ENCODE results near the gene NF1. TPM values are rescaled to one million over a fixed set of nuclear protein-coding genes. Genes with fewer than 3 reads are reported as not detected.
A peak's percentile ranks its signal among the peaks of the same experiment; 100 is the strongest.

The NF1 gene
- polyA plus RNA-seq, 2 of the 4 experiments (the other 2 are of a cell fraction) = 15.9 to 73.2 TPM

DNA sequence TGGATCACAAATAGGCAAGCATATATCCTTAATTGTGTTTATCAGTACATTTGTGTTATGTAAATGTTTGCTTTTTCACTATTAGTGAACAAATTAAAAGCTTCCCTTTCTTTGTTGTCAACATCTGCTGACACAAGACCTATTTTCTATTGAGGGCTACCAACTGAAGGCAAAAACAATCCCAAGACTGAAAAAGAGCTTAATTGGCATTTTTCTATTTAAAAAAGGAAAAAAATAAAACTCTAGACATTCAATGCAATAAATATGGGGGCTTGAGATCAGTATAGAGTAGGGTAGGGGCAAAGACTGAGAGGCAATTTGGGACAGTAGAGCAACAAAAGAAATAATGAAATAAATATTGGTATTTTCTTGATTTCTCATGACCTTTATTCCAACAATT, 178.0 kb downstream of the NF1 start:
- ChIA-PET POLR2A (no interaction called here), CTCF (no interaction called here)
- DNase-seq (ENCODE audit: low read depth in 1 of 2, low spot score in 1 of 2) = no peak
- no peak for FAIRE-seq
- Histone ChIP-seq H3K4me3 (no peak overlapping the region), H3K27ac (no peak overlapping the region), H3K4me2 (no peak overlapping the region), H3K9me3 (no peaks in the 10 kb centered on the region), H3K4me1 (peaks cover 44% of the 10 kb centered on the region)
- peak; percentile 79 for TF ChIP-seq MAFK (IDR thresholded peaks at IDR 0.05; ENCODE audit: partially characterized antibody)
- TF ChIP-seq, protein P1, sequence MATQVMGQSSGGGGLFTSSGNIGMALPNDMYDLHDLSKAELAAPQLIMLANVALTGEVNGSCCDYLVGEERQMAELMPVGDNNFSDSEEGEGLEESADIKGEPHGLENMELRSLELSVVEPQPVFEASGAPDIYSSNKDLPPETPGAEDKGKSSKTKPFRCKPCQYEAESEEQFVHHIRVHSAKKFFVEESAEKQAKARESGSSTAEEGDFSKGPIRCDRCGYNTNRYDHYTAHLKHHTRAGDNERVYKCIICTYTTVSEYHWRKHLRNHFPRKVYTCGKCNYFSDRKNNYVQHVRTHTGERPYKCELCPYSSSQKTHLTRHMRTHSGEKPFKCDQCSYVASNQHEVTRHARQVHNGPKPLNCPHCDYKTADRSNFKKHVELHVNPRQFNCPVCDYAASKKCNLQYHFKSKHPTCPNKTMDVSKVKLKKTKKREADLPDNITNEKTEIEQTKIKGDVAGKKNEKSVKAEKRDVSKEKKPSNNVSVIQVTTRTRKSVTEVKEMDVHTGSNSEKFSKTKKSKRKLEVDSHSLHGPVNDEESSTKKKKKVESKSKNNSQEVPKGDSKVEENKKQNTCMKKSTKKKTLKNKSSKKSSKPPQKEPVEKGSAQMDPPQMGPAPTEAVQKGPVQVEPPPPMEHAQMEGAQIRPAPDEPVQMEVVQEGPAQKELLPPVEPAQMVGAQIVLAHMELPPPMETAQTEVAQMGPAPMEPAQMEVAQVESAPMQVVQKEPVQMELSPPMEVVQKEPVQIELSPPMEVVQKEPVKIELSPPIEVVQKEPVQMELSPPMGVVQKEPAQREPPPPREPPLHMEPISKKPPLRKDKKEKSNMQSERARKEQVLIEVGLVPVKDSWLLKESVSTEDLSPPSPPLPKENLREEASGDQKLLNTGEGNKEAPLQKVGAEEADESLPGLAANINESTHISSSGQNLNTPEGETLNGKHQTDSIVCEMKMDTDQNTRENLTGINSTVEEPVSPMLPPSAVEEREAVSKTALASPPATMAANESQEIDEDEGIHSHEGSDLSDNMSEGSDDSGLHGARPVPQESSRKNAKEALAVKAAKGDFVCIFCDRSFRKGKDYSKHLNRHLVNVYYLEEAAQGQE (IDR thresholded peaks at IDR 0.05) = no peak
- ATAC-seq = no peak

DNA sequence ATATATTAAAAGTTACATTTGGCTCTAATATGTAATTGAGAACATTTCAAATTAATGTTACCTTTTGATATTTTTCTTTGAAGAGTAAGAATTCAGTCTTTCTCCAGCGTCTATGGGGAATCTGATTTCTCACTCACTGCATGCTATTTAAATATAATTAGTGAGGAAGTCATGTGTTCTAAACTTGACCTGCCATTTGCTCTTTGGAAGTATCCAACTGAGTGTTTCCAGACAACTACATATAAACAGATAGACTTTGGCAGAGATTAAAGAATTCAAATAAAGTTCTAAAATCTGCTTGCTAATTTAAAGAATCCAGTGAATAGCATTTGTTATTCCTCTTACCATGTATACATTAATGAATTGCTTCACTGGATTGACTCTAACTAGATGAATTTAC, 178.7 kb downstream of the NF1 start:
- WGBS (ENCODE audit: missing lambda C conversion rate) = 92% methylated on average over 1 of the region's 1 CpG
- POLR2A ChIA-PET = no interaction called here
- CTCF ChIA-PET = no interaction called here

DNA sequence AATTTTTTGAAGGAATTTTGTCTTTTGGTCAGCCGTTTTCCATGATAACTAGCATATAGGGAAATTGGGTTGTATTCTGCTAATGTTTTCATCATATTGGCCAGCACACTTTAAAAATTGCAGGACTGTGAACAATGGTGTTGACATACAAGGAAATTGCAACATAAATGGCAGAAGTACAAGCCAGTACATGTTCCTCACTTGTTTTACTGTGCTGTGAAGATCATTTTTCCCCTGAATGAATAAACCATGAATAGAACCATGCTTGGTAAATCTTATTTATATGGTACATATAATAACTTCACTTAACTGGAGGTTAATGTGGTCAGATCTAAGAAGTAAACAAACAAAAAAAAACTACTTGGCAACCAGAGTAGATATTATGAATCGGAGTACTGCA, 179.5 kb downstream of the NF1 start:
- ChIA-PET CTCF (no interaction called here), POLR2A (no interaction called here)
- H3K9me3 ChIP-seq = no peaks in the 10 kb centered on the region
- peak overlapping the region; percentile 44 to 51 for H3K27ac ChIP-seq
- ATAC-seq = no peak
- DNase-seq (ENCODE audit: low read depth in 1 of 2, low spot score in 1 of 2) = peak in 1 of 2 experiments; percentile 27
- peak overlapping the region; percentile 11 for H3K4me2 ChIP-seq
- peaks cover 30% of the 10 kb centered on the region for H3K4me1 ChIP-seq
- no peak overlapping the region for H3K4me3 ChIP-seq
- FAIRE-seq = peak; percentile 43
- TF ChIP-seq BHLHE40 (IDR thresholded peaks at IDR 0.05; ENCODE audit: low read depth, low read length) (no peak), RFX5 (IDR thresholded peaks at IDR 0.05) (no peak), GATA3 (IDR thresholded peaks at IDR 0.05; ENCODE audit: borderline replicate concordance) (no peak), KDM5A (IDR thresholded peaks at IDR 0.05) (no peak), CEBPB (IDR thresholded peaks at IDR 0.05) (peak; percentile 72 to 84), POLR2A (IDR thresholded peaks at IDR 0.05; ENCODE audit: low read length) (no peak), HOXB13 (CRISPR knock-in tag; IDR thresholded peaks at IDR 0.05; ENCODE audit: low read depth) (no peak), NFE2L2 (conservative IDR thresholded peaks at IDR 0.05; ENCODE audit: low read length) (no peak), KDM1A (IDR thresholded peaks at IDR 0.05; ENCODE audit: low read depth) (no peak), MYC (IDR thresholded peaks at IDR 0.05; ENCODE audit: borderline replicate concordance, low read length) (no peak), CHD2 (IDR thresholded peaks at IDR 0.05; ENCODE audit: low read length, partially characterized antibody) (no peak), HOXA7 (CRISPR knock-in tag; IDR thresholded peaks at IDR 0.05) (no peak)
- TF ChIP-seq, protein P2, sequence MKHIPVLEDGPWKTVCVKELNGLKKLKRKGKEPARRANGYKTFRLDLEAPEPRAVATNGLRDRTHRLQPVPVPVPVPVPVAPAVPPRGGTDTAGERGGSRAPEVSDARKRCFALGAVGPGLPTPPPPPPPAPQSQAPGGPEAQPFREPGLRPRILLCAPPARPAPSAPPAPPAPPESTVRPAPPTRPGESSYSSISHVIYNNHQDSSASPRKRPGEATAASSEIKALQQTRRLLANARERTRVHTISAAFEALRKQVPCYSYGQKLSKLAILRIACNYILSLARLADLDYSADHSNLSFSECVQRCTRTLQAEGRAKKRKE (CRISPR knock-in tag; IDR thresholded peaks at IDR 0.05; ENCODE audit: low read depth) = no peak
- TF ChIP-seq, protein P1 (IDR thresholded peaks at IDR 0.05) = no peak
- TF ChIP-seq, protein P3, sequence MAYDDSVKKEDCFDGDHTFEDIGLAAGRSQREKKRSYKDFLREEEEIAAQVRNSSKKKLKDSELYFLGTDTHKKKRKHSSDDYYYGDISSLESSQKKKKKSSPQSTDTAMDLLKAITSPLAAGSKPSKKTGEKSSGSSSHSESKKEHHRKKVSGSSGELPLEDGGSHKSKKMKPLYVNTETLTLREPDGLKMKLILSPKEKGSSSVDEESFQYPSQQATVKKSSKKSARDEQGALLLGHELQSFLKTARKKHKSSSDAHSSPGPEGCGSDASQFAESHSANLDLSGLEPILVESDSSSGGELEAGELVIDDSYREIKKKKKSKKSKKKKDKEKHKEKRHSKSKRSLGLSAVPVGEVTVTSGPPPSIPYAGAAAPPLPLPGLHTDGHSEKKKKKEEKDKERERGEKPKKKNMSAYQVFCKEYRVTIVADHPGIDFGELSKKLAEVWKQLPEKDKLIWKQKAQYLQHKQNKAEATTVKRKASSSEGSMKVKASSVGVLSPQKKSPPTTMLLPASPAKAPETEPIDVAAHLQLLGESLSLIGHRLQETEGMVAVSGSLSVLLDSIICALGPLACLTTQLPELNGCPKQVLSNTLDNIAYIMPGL (CRISPR knock-in tag; IDR thresholded peaks at IDR 0.05; ENCODE audit: borderline replicate concordance) = no peak
- TF ChIP-seq, protein P4, sequence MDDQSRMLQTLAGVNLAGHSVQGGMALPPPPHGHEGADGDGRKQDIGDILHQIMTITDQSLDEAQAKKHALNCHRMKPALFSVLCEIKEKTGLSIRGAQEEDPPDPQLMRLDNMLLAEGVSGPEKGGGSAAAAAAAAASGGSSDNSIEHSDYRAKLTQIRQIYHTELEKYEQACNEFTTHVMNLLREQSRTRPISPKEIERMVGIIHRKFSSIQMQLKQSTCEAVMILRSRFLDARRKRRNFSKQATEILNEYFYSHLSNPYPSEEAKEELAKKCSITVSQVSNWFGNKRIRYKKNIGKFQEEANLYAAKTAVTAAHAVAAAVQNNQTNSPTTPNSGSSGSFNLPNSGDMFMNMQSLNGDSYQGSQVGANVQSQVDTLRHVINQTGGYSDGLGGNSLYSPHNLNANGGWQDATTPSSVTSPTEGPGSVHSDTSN (IDR thresholded peaks at IDR 0.05) = no peak
- TF ChIP-seq, protein P5, sequence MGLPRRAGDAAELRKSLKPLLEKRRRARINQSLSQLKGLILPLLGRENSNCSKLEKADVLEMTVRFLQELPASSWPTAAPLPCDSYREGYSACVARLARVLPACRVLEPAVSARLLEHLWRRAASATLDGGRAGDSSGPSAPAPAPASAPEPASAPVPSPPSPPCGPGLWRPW (IDR thresholded peaks at IDR 0.05) = peak; percentile 60; the same call in 1 of the 2 replicates
- 78% methylated on average over 2 of the region's 2 CpGs for WGBS (ENCODE audit: missing lambda C conversion rate)

More for the DNA sequence above, 178.7 kb downstream of the NF1 start:
- no peak overlapping the region for H3K4me3 ChIP-seq
- no peak for ATAC-seq
- H3K9me3 ChIP-seq = no peaks in the 10 kb centered on the region
- H3K27ac ChIP-seq = no peak overlapping the region; a peak in 1 of 6 replicates
- H3K4me2 ChIP-seq = no peak overlapping the region; the same call in 2 of the 3 replicates
- TF ChIP-seq, protein P6, sequence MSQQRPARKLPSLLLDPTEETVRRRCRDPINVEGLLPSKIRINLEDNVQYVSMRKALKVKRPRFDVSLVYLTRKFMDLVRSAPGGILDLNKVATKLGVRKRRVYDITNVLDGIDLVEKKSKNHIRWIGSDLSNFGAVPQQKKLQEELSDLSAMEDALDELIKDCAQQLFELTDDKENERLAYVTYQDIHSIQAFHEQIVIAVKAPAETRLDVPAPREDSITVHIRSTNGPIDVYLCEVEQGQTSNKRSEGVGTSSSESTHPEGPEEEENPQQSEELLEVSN (IDR thresholded peaks at IDR 0.05; ENCODE audit: borderline replicate concordance, low read depth) = no peak
- TF ChIP-seq FOSB (CRISPR knock-in tag; IDR thresholded peaks at IDR 0.05) (no peak), FOXS1 (CRISPR knock-in tag; IDR thresholded peaks at IDR 0.05) (no peak), GATA3 (IDR thresholded peaks at IDR 0.05; ENCODE audit: borderline replicate concordance) (no peak), EP300 (IDR thresholded peaks at IDR 0.05) (no peak), CEBPB (IDR thresholded peaks at IDR 0.05) (no peak), MYC (IDR thresholded peaks at IDR 0.05; ENCODE audit: borderline replicate concordance, low read length) (no peak), KDM1A (IDR thresholded peaks at IDR 0.05; ENCODE audit: low read depth) (no peak), CBX8 (IDR thresholded peaks at IDR 0.05) (no peak)
- peak; percentile 23 for FAIRE-seq
- DNase-seq (ENCODE audit: low read depth in 1 of 2, low spot score in 1 of 2) = no peak
- peaks cover 37% of the 10 kb centered on the region for H3K4me1 ChIP-seq
